ENCODE results near the gene PSMD11.
"Not testable (repeated sequence)": the region's sequence is repeated elsewhere in the genome, so short reads cannot be mapped to it uniquely, and the experiment has no call there.

PSMD11 gene

DNA sequence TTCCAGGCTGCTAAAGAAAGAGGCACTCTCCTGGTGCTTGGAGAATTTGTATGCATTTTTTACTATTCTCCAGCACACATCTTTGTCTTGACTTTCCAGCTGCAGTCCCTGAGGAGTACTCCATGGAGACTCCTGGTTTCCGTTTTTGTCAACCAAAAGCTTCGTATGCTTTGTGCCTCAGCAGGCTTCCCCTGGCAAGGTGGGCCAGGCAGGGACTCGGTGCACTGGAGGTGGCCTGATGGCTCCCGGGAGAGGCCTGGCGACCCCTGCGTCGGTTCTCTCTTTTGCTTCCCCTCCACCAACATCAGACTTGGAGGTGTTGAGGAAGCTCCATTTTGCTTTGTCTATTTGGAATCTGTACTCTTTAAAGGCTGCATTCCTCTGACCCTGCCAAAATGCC, 66.2 kb downstream of the PSMD11 start:
- in situ Hi-C loops (cut with MboI; ENCODE audit: low sequenced_read_pairs): no loop called here

DNA sequence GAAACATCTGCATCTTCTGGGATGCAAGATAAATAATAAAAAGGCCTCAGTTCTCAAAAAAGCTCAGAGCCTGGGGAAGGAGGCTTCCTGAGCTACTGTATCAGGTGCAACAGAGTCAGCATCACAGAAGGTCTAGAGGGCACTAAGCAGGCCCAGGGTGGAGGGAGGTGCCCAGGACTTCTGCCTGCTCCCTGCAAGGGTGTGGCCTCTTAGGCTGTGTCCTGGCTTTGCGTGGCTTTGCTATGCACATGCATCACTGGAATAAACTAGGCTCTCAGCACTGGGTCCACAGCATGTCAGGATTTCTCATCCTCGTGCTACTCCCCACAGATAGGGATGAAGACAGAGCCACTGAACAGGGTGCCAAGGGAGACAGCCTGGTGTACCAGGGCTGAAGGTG, 68.0 kb downstream of the PSMD11 start:
- in situ Hi-C loops (cut with MboI; ENCODE audit: low sequenced_read_pairs): no loop called here

DNA sequence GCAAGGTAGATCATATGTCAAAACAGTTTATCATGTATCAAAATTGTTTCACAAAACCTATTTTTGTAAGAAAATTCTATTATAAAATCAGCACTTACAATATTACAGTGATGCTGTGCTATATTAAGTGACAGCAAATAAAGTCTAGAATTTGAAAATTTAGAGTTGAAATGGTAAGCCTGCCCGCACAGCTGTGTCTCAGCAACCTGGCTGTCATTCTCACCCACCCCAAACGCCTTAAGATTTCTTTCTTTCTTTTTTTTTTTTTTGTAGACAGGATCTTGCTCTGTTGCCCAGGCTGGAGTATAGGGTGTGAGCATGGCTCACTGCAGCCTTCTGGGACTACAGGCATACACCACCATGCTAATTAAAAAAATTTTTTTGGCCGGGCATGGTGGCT, 69.3 kb downstream of the PSMD11 start:
- in situ Hi-C loops (cut with MboI; ENCODE audit: low sequenced_read_pairs): no loop called here

DNA sequence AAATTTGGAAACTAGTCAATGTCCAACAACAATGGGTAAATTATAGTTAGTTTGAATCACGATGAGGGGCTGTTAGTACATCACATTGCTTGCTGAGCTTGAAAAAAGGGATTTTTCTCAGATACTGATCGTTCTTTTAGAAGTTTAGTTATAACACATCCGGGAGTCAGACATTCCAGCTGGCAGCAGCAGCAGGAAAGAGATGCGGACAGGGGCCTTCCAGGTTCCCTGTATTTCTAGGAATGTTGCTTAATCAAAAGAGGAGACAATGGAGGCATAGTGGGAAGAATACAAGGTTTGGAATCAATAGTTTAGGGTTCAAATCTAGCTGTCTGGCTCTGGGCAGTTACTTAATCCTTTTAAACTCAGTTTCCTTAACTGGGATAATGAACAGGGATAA, 70.3 kb downstream of the PSMD11 start:
- in situ Hi-C loops (cut with MboI; ENCODE audit: low sequenced_read_pairs): no loop called here

DNA sequence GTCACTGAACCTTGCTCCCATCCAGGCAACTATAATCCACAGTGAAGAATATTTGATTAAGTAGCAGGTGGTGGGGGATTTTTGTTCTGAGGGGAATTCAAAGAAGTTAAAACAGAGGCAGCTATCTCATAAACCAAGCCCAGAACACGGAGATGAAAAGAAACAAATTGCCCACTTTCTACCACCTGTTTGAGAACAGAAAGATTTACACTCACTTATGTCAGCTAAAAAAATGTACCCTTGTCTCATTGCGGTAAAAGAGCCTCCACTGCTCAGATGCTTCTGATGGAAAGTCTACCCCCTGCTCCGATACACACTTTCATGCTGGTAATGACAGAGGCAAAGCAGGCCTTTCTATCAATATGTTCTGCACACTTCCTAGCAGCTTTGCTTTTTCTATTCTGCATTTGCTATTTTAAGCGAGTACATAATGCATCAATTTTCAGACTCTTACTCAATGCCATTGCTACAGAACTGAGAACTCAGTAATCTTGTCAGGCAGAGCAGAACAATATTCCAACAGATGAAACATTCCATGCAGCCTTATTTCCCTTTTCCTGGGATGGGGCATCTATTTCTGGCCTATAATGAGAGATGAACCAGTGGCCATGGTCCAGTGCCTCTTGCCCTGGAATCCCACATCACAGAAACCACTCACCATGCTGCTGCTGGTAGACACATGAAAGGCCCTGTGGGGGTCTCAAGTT, 71.5 kb downstream of the PSMD11 start:
- in situ Hi-C loops (cut with MboI; ENCODE audit: low sequenced_read_pairs): no loop called here

DNA sequence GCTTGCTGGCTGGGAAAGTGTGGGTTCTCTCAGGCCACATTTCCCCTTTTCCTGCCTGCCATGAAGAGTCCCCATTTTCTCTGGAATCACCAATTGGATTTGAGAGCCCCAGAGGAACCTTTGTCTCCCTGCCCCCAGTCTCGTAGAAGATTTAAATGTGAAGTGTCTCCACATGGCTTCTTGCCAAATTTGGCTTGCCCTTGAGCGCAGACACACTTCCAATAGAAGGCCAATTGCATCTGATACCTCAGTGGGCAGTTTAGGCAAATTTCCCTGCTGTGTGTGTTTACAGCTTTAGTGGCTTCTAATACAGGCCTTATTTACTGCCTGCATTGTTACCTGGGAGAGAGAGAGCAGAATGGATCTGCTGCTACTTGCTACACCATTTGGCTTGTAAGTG, 72.1 kb downstream of the PSMD11 start:
- in situ Hi-C loops (cut with MboI; ENCODE audit: low sequenced_read_pairs): no loop called here

DNA sequence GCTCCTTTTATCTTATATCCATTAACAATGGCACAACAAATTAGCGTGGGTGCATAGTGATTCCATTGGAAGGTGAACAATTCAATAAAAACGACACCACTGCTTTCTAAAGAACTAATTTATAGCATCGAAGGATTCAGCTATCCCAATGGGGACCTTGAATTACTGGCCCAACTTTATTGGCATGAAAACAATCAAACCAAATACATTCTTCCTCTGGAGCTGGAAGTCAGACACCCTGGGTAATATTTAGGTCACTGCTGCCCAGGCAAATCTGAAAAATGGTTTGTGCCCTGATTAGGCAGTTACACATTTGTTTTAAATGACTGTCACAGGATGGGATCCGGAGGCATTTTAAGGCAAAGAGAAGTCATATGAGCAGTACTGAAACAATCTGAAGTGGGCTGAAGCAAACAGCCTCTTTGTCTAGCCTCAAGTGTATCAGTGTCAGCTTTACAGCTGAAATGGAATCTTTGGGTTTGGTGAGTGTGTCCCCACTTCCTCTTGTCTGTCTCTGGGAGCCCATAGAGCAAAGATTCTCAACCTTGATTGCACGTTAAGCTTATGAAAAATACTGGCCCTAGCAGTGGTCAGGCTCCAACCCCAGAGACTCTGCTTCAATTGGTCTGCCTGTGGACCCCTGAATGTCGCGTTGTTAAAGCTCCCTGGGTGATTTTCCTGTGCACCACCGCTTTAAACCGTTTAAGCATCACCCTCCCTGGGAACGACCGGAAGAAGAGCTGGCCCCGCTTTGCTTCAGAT, 72.8 kb downstream of the PSMD11 start:
- in situ Hi-C loops (cut with MboI; ENCODE audit: low sequenced_read_pairs): no loop called here

DNA sequence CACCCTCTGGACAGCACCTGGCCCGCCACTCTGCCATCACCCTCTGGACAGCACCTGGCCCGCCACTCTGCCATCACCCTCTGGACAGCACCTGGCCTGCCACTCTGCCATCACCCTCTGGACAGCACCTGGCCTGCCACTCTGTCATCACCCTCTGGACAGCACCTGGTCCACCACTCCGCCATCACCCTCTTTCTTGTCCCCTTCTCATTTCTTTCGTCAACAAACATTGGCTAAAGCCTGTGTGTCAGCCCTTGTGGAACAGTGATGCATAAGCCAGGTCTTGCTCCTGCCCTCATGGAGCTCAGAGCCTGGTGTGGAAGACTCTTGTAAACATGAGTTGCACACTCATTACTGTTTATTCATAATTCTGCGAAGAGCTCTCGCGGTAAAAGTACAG, 73.7 kb downstream of the PSMD11 start:
- in situ Hi-C loops (cut with MboI; ENCODE audit: low sequenced_read_pairs): no loop called here

DNA sequence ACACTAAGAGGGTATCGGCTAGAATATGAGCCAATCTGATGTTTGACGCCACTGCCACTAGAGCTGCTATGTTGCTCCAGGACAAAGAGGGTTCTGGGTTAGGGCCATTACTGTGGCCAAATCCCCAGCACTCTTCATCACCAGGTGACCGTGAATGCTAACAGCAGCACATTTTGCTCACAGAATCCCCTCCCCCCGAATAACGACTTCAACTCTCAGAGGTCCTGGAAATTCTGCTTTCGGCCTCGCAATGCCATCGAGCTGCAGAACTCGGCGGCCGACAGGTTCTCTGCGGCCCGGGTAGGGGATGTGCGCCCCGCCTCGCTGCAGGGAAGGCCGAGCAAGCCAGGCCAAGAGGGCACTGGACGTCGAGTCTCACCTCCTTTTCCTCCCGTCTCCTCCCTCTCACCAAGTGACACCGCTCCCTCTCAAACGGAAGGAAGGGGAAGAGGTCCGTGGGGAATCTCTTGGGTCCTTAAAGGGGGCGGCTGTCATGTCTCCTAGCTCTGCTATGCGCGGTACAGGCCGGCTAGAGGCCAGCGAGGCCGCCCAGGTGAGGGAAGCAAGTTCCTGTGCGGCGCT, 74.4 kb downstream of the PSMD11 start:
- in situ Hi-C loops (cut with MboI; ENCODE audit: low sequenced_read_pairs): no loop called here

DNA sequence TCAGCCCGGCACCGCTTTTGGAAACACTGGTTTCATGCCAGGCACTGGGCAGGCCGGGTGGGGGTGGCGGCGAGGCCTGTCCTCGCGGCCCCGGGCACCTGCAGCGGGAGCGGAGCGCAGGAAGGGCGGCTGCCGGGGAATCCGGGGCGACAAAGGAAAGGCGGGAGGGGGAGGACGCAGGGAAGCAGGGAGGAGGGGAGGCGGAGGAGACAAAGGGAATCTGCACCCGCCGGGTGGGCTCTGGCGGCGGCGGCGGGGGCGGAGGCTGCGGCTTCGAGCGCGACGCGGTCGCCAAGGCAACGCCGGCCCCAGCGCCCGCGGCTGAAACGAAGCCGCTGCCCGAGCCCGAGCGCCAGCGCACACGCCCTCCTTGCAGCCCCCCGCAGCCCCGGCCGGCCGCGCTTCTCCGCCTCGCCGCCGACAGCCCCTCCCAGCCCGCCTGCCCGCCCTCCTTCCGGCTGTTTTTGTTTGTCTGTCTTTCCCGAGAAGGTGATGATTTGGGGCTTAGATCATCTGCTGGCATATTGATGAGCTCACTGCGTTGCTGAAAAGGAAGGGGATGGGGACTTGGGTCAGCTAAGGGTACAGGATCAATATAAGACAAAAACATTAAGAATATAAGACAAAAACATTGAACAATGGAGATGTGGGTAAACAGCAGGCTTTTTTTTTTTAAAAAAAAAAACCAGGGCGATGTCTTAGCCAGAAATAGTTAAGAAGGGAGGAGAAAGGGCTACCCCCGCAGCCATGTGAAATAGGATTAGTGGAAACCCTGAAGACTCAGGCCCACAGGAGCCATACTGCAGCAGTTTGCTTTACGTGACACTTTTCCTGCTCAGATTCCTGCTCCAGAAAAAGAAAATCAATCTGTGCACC, 75.2 kb downstream of the PSMD11 start:
- in situ Hi-C loops (cut with MboI; ENCODE audit: low sequenced_read_pairs): no loop called here

DNA sequence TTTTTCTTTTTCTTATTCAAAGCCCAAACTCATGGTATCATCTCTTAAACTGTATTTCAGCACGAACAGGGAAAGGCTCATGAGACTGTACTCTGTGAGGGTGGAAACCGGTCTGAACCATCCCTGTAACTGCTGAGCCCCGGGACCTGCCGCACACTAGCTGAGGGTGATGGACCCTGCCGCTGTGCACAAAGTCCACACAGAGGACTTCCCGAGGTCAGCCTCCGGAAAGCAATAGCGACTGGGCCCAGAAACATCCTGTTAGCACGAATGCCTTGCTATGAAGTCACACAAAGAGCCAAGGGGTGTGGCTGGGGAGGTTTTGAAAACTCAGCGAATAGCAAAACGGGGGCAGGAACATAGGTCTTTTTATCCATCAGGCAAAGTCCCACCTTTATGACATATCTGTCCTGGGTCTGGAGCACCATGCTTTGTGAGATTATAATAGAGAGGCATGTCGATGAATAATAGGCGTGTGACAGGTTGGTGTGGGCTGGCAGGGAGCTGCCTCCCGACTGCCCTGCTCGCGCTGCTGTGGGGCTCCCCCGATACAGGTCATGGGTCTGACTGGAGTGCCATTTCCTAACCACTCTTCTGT, 75.9 kb downstream of the PSMD11 start:
- in situ Hi-C loops (cut with MboI; ENCODE audit: low sequenced_read_pairs): no loop called here

DNA sequence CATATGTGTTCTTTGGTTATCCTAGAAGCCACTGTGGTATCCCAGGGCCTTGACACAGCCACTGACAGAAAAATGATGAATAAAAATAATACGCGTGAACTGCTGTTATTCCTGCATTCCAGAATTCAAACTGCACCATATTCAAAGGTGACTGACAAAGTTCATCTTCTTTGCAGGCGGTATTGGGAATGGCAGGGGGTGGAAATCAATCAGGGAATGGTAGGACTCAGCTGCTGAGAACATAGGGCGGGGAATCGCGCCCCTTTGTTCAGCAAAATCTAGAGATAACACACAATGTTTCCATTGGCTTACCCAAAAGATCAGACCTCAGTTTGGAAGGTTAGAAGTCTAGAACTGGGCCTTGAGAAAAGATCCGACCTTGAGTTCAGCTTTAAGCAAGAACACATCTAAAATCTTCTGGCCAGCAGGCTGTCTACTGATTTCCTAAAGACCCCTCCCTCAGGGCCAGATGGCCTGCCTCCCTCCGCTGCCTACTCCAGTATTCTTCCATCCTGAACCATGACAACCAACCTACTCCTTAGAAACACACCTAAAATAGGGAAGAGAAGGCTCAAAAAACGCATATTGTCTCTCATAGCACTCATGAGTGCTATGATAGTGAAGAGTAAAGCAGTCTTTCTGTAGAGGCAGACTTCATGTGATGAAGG, 76.6 kb downstream of the PSMD11 start:
- in situ Hi-C loops (cut with MboI; ENCODE audit: low sequenced_read_pairs): no loop called here

DNA sequence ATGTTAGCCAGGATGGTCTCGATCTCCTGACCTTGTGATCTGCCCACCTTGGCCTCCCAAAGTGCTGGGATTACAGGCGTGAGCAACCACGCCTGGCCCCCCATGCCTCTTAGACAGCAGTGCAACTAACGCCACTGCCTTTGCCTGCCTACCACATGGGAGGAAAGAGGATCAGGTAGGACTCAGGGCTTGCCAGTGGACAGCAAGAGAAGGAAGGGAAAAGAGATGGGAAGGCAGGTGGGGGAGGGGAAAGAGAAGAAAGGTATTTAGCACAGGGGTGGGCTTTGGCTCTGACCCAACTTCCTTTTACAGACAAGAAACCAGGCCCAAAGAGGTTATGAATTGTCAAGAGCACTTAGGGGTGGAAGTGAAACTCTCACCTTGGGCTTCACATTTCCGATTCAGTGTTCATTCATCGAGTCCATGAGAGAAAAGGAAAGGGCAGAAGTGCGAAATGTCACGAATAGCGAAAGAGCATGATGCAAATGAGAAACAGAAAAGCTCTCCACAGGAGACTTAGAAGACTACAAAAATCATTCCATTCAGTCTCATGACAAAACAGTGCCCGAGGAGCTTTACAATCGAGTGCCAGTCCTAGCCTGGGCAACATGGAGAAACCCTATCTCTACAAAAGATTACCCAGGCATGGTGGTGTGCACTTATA, 78.8 kb downstream of the PSMD11 start:
- in situ Hi-C loops (cut with MboI; ENCODE audit: low sequenced_read_pairs): no loop called here

DNA sequence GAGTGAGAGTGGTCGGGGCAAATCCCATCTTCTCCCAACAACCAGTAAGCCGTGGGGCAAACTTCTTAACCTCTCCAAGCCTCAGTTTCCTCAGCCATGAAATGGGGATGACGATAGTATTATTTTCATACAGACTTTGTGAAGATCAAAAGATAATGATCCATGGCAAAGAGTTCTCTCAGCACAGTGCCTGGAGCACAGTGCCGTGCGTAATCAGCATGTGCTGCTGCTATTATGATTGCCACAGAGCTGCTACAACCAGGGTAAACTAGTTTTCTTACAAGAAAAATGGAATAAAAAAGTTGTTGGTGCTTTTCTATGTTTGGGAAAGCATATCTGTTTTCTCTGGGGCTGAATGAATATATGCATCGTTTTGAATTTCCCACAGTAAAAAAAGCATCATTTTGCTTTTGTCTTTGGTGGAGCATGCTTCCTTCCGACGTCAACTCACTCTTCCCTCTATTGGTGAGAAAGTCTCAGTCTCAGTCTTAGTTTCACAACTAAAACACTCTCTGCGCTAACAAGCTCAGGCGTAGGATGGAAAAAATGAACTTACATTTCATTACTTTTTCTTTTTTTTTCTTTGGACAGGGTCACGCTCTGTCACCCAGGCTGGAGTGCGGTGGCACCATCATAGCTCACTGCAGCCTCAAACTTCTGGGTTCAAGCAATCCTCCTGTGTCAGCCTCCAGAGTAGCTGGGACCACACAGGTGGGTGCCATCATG, 79.7 kb downstream of the PSMD11 start:
- in situ Hi-C loops (cut with MboI; ENCODE audit: low sequenced_read_pairs): no loop called here

DNA sequence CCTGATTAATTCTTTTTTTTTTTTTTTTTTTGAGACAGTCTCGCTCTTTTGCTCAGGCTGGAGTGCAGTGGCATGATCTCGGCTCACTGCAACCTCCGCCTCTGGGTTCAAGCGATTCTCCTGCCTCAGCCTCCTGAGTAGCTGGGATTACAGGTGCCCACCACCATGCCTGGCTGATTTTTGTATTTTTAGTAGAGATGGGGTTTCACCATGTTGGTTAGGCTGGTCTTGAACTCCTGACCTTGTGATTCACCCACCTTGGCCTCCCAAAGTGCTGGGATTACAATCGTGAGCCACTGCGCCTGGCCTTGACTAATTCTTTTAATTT, 80.2 kb downstream of the PSMD11 start:
- in situ Hi-C loops (cut with MboI; ENCODE audit: low sequenced_read_pairs): not testable (repeated sequence)

DNA sequence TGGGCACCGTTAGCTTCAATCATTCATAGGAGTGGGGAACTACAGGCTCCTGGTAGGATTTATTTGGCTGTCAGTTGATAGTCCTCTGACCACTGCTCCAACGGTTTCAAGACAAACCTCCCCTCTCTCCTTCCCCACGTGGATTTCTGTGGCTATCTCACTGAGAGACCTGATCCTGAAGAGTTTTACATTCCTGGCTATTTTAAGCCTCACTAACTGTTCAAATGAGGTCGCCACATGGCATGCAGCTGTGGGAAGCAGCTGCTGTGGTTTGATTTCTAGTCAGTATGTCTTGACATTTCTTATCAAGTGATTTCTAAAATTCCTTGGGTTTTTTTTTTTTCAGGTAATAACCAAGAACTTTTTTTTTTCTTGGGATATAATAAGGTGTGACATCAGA, 80.8 kb downstream of the PSMD11 start:
- in situ Hi-C loops (cut with MboI; ENCODE audit: low sequenced_read_pairs): no loop called here

DNA sequence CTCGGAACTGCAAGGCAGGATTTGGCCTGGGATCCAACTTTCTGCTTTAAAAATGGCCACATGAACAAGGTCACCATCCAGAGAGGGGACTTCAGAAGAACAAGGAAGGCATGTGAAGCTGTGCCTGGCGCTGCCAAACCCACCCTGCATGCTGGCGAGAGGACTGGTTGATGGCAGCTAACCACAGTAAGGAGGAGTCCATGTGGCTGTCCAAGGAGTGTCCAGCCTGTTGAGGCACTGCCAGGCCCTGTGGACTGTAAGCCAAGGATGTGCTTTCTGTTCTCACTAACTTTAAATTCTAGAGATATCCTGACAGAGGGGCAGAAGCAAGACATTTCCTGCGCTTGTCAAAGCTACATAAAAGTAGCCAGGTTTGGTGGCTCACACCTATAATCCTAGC, 82.8 kb downstream of the PSMD11 start:
- in situ Hi-C loops (cut with MboI; ENCODE audit: low sequenced_read_pairs): no loop called here

DNA sequence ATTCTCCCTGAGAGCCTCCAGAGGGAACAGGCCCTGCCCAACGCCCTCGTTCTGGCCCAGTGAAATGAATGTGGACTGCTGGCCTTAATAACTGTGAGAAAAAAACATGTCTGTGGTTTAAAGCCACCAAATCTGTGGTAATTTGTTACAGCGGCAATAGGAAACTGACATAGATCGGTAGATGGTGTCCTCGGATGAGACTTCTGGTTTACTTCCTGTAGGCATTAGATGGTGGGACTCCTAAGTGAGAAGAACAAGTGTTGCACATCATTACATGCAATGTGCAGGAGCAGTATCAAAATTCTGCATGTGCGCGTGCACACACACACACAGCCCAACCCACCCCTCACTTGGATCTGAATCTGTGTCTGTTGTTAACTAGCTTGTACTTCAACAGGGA, 84.5 kb downstream of the PSMD11 start:
- in situ Hi-C loops (cut with MboI; ENCODE audit: low sequenced_read_pairs): no loop called here

DNA sequence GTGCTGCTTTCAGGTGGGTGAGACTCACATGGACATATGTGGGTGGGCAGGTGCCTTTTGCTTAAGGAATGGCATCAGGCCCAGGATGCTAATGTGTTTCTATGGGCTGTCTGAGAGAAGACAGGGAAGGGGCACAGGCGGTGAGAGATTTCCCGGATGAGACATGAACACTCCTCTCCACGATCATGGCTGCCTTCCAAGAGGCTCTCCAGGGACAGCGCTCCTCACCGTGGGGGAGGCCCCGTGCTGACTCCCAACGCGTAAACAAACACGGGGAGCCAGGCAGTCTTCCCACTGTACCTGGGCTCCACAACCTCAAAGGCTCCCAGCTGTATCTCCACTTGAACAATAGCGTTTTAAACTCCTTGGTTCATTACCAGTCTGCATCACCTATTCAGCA, 85.3 kb downstream of the PSMD11 start:
- in situ Hi-C loops (cut with MboI; ENCODE audit: low sequenced_read_pairs): no loop called here

Data from HL-60/S4 (cell line).